Tibial nerve (tissue), 3 donors: ENCODE results near the gene SOX9.

Experiments used
- EP300 ChIP-seq, 2 donors: sonication (generic); formaldehyde crosslinking; IDR thresholded peaks; one replicate each; pipeline ENCODE4 v1.6.1; 2017; ENCODE audit warnings: antibody characterized with exemption in 2 of 2, mild to moderate bottlenecking in 1 of 2
- POLR2A ChIP-seq, 2 donors: fragments of 450-650 bp; IDR thresholded peaks; one replicate each; pipeline ENCODE4 v1.6.1; 2017; ENCODE audit warnings: antibody characterized with exemption in 2 of 2, mild to moderate bottlenecking in 2 of 2, moderate library complexity in 2 of 2

GRCh38 chr17:72146371-72146770 is 25.6 kb downstream of the SOX9 start:
- no peak for TF ChIP-seq POLR2A (IDR thresholded peaks at IDR 0.05)
- no peak for TF ChIP-seq EP300 (IDR thresholded peaks at IDR 0.05)
